Amygdala (tissue), 56 donors: ENCODE results near the gene ZMYM4.
"Not testable (repeated sequence)": the region's sequence is repeated elsewhere in the genome, so short reads cannot be mapped to it uniquely, and the experiment has no call there.

Experiments
- DNase-seq, 56 donors: peaks; one replicate each; lab custom pipeline; 2025; lab: John Stamatoyannopoulos, UW

The ZMYM4 gene

DNA sequence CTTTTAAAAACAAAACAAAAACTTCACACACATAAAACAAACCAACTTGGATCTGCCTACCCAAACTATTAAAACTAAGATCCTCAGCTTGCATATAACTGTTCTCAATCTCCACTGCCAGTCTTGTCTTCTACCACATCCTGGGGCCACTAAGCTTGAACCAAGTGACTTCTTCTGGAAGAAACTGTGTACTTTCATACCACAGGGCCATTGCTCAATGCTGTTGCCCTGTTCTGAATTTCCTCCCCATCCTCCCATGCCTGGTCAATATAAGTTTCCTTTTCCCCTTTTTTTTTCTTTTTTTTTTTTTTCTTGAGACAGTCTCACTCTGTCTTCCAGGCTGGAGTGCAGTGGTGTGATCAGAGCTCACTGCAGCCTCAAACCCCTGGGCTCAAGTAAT, 178.8 kb downstream of the ZMYM4 start:
- DNase-seq, result no peak

DNA sequence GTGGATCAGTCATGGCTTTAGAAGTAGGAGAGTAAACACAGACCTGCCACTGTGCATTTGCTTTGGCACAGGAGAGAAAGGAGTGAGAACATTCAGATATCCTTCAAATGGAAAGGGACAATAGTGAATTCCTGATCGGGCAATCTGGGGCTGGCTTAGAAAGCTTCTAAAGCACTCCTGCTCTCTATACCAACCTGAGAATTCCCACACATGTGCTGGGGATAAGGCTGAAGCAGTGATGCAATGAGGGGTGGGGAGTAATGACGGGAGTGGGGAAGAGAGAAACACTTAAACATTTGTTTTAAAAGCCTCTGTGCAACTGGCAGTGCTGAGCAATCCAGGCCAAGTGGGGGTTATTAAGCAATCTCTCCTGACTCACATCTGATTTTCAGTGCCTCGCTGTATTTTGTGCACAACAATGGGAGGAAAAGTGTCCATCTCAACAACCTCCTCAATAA, 179.9 kb downstream of the ZMYM4 start:
- DNase-seq, result peak in 2 of 56 donors; percentile 4 to 15

DNA sequence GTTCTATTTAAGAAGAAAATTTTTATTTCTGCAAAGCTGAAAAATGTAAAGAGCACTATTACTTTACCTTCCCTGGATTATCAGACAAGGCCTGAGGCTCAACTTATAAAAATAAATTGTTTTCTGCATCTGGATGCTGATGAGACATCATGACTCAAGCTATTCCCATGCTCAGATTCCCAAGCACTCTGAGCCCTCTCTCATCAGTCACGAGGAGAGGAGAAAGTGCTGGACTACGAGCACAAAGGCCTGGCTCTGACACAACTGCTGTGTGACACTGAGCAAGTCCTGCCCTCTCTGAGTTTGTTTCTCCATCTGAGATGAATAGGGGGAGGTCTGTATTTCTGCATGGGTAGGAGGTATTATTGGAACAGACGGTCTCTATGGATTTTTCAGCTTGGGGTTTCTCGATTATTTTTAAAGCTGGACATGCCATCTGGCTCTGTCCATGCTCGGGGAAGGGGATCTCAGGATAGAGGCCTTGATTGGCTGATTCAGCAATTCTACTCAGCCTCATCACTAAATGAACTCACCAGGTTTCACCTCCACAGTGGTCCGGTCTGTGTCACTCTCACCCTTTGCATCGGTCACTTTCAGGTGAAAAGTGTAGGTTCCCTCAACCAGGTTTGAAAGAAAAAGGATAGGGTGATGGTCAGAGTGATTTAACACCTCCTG, 181.0 kb downstream of the ZMYM4 start:
- peak in 1 of 56 donors; percentile 24 for DNase-seq

DNA sequence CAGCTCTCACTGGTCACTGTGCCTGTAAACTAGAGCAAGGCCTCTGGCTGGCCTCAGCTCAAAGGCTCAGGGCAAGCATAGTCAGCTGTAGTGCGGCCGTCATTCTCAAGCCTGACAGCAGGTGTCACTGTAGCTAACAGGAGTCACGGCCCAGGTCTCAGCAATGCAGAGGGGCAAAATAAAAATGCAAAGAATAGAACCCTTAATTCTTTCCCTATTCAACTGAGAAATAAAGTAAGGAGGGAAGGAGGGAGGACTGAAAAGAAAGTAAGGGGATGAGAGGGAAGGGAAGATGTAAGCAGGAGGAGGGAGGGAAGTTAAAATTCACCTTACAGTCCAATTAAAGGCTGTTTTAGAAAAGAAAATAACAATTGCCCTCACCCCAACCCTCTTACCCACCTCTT, 182.6 kb downstream of the ZMYM4 start:
- DNase-seq, result peak in 53 of 56 donors; percentile 7 to 92 (median 57)

DNA sequence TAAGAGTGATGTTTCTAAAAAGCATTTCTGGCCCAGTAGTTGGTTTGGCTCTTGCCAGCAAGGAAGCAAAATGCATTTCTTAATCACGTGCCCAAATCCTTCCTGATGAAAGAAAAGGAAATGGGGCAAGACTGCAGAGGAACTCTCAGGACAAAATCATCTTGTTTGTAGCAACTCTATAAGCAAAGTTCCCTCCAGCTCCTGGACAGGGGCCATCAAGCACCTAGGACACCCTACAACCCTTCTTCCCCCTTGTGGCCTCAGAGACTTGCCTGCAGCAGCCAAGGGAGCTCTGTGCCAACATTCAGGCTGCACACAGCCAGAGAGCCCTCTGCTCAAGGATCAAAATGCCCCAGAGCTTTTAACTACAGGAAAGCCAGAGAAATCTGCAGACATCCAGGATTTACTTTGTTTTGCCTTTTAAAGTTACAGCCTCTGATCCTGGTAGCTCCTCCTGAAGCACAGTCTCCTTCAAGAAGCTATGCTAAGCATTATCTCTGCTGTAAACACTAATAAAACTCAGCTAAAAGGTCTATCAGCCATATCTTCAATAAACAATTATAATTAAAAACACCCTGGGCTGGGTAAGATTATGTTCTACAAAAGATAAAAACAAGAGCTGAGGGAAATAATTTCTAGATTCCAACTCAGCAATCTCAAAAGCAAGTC, 183.7 kb downstream of the ZMYM4 start:
- peak in 26 of 56 donors; percentile 3 to 51 (median 22) for DNase-seq

DNA sequence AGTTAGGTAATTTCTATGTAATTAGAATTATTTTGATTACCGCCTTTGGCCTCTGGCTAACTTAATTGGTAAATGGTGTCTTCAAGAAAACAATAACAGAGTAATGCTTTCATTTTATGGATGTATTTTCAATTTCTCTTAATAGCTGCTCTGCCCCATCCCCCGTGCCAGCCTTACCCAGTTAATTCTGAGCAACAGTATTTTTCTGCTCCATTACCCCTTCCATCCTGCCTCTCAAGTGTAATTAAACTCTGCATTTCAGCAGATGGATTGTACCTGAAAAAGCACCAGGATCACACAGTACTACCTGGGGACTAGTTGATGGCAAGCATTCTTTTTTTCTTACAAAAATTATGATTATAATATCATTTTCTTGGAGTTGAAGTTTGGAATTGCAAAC, 184.5 kb downstream of the ZMYM4 start:
- no peak for DNase-seq

DNA sequence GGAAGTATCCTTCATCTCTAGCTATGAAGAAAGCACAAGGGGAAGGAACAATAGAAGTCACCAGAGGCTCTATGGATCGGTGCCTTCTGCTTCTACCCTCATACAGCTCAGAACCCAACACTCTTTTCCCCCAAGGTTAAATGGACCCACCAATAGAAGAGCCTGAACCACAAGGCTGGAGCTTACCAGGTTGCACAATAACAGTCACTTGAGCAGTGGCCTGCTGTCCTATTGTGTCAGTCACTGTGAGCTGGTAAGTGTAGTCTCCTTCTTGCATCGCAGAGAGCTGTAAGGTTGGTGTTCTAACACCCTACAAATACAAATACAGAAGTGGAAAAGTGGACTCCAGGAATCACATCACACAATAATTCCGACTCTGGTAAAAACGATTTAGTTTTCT, 185.7 kb downstream of the ZMYM4 start:
- no peak for DNase-seq

DNA sequence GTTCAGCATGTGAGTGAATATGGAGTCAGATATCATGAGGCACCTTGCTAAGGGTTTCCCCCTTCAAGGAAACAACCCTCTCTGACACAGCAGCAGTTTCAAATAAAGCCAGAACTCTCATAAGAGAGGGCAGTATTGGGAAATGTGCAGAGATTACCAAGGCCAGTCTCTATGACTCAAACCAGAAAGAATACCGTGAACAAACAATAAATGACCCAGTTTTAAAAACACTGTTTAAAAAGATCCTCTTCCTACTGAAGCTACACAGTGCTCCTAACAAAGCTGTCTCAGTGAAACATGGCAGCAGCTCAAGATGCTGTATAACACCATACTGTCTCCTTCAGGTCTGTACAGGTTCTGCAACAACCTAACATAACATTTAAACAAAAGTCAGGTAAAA, 186.1 kb downstream of the ZMYM4 start:
- no peak for DNase-seq

DNA sequence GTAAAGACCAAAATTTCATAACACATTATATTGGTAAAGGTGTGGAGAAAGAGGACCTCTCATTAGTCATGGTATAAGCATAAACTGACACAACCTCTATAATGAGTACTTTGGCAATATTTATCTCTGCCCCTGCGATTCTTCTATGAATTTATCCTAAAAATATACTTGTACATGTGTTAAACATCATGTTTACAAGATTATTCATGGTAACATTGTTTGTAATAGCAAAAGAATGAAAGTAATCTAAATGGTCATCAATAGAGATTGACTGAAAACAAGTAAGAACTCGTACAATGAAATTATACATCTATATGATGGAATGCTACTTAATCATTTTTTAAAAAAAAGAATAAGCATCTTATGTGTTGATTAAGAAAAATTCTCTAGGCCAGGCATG, 192.3 kb downstream of the ZMYM4 start:
- no peak for DNase-seq

DNA sequence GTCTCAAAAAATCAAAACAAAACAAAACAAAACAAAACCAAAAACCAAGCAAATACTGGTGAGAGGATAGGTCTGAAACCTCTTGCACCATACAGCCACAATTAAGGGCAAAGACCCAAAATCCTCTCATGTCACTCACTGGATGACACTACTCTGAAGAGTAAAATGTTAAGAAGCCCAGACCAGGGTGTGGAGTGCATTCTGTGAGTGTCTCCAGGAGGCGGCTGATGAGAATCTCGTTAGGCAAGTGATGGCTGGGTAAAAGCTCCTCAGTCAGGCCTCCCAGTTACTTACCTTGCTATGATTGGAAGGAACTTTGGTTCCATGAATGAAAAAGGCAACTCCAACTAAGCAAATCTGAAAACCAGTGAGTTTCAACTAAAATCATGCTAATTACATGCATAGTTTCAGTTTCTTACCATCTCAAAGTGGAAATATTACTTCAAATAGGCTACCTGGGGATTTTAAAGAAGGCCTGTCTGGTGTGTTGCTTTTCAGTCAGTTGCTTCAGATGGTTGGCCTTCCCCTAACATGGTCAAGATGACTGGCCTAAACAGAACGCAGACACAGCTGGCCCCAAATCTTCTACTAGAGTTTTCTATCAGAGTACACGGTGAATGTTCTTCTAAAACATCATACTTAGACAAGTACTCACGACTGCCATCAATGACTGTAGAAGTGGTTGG, 193.6 kb downstream of the ZMYM4 start:
- DNase-seq, result no peak

DNA sequence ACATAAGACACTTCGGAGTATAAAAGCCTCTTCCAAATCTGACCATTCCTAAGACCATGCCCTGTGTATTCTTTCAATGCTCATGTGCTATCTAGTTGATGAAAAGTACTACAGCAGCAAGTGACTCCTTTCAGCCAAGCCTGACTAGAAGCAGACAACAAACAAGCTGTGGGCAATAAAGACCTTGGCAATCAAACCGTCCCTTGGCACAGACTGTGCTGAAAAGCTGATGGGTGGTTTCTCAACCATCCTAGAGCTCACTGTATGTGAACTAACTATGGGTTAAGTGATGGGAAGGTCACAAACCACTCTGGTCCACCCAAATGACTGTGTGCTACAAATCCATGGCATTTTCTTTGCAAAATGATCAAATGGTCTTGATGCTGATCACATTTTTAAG, 194.7 kb downstream of the ZMYM4 start:
- no peak for DNase-seq

DNA sequence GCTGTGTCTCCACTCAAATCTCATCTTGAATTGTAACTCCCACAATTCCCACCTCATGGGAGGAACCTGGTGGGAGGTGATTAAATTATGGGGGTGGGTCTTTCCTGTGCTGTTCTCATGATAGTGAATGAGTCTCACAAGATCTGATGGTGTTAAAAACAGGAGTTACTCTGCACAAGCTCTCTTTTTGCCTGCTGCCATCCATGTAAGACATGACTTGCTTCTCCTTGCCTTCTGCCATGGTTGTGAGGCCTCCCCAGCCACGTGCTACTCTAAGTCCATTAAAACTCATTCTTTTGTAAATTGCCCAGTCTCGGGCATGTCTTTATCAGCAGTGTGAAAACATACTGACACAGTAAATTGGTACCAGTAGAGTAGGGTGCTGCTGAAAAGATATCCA, 195.2 kb downstream of the ZMYM4 start:
- not testable (repeated sequence) for DNase-seq

DNA sequence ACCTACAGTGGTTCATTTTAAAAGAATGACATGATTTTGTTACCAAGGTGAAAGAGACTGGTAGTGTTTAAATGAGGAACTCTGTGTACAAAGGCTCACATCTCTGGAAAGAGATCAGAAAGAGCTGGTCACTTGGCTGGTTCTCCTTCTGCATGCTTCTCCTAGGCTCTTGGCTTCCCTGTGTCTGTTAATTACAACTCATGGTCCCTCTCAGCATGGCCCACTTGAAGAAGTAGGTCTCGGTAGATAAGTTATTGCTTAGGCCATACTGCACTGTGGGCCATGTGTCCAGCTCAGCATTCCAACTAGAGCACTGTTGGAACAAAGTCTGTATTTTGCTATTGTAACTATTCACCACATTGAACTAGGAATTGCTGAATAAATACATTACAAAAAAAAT, 197.6 kb downstream of the ZMYM4 start:
- DNase-seq, result no peak

DNA sequence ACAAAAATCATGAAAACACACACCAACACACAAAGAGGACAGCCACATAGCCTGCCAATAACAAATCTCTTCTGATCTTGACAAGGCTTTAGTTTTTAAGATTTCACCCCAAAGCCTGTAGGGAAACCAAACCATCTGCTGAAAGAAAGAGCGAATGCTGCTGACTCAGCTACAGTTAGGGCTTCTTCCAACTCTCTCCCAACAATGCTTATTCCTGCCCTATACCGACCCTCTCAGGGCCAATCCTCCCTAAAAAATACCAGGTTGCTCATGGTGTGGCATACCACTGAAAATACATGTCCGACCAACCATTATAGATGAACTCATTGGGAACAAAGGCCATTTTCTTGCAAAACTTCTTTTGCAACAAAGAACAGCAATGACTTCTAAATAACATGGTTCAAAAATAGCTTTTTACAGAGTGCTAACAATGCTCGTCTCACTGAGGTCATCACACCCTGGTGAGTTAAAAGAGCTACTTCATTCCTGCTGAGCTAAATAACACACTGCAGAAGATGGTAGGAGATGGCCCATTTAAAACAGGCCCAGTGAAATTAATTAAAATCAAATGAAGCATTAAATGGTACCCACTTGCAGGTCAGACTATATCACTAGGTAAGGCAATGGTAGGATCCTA, 202.6 kb downstream of the ZMYM4 start:
- no peak for DNase-seq
